ENCODE results near the gene SLC17A9. TPM values are rescaled to one million over a fixed set of nuclear protein-coding genes. Genes with fewer than 3 reads are reported as not detected.
A peak's percentile ranks its signal among the peaks of the same experiment; 100 is the strongest.

The SLC17A9 gene
- under 0.01 TPM for total RNA-seq

DNA sequence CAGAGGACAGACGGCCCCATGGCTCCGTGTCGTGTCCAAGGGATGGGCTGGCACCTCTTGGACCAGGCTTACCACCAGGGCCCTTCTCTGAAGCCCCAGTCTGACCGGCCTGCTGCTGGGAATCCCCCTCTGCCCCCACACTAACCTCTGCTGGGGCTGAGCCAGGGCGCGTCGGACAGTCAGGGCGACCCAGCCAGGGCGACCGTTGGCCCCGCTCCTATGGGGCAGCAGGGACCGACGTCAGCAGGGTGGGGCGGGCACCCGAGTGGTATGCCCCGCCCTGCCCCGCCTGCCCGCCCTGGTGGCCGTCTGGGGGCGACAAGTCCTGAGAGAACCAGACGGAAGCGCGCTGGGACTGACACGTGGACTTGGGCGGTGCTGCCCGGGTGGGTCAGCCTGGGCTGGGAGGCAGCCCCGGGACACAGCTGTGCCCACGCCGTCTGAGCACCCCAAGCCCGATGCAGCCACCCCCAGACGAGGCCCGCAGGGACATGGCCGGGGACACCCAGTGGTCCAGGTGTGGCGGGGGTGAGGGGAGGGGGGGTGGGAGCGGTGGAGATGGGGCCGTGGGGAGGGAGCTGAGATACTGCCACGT lies at the start of gene SLC17A9:
Gene SLC17A9 (plus strand): TSS at position 337 of the 595 bp plus-strand sequence. CDS start 122 bp downstream, at position 459.
- FAIRE-seq (no peak), DNase-seq (ENCODE audit: low spot score in 2 of 2) (peak in 1 of 2 donors; percentile 60)

GRCh38 chr20:62902926-62903615 lies 49.4 kb upstream of the SLC17A9 start:
- DNase-seq (ENCODE audit: low spot score in 2 of 2): no peak
- no peak for FAIRE-seq

- DNase-seq (ENCODE audit: low spot score in 2 of 2) (no peak), FAIRE-seq (no peak)
These were observed 46.9 kb upstream of the SLC17A9 start for GRCh38 chr20:62905536-62906117.

GRCh38 chr20:62906209-62906608 lies 46.3 kb upstream of the SLC17A9 start:
- DNase-seq (ENCODE audit: low spot score in 2 of 2) (no peak), FAIRE-seq (no peak)

GRCh38 chr20:62906647-62907375 lies 45.7 kb upstream of the SLC17A9 start:
- FAIRE-seq (no peak), DNase-seq (ENCODE audit: low spot score in 2 of 2) (no peak)

GRCh38 chr20:62907384-62908317 lies 44.9 kb upstream of the SLC17A9 start:
- FAIRE-seq (no peak), DNase-seq (ENCODE audit: low spot score in 2 of 2) (no peak)

DNA sequence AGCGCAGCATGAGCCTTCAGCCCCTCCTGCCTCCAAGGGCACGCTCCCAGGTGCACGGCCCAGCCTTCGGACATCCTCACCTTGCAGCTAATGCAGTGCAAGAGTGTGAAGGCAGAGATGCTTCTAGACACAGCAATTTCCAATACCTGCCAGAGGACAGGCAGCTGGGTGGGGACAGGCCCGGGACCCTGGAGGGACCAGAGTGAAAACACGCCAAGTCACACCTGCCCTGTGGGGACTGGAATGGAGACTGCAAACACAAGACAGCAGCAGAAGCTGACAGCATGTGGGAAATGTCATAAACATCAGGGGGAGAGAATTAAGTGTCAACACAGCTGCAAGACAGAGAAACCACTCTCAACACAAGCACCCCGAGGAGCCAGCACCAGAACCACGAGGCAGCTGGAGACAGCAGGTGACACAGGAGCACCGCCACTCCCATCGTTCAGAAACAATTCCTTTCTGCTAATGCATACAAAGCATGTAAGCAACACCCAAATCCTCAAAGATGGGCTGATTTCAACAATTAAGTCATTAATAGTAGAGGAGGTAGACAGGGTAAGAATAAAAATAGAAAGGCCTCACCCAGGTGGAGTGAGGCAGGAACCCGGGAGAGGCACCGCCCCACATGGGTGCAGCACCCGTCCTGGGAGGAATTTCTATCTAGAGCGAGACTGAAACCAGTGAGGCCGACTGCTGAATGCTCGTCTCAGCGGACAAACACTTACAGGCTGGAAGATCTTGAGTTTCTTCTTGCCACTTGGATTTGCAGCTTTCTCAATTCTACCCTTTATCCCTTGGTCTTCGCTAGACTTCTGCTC lies 43.3 kb upstream of the SLC17A9 start:
- FAIRE-seq: no peak
- DNase-seq (ENCODE audit: low spot score in 2 of 2): no peak

DNA sequence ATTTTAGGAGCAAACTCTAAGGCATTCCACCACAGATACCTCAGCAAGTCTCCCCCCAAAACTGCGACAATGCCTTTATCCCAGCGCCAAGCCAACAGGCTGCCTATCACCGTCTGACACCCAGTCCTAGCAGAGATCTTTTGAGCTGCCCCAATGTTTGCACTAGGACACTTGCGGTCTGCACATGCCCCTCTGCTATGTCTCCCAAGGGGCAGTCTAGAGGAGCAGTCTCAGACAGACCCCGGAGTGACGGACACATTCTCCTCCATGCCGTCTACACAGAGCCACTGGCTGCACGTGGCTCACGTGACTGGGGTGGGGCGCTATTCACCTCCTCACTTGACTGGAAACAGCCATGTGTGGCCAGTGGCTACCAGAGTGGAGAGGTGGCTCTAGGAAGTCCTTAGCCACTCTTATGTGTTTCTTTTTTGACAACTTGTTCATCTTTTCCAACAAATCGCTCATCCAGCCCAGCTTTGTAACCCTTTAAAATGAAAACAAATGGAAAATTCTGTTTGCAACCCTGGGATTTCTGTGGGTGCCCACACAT lies 42.2 kb upstream of the SLC17A9 start:
- no peak for FAIRE-seq
- no peak for DNase-seq (ENCODE audit: low spot score in 2 of 2)

DNA sequence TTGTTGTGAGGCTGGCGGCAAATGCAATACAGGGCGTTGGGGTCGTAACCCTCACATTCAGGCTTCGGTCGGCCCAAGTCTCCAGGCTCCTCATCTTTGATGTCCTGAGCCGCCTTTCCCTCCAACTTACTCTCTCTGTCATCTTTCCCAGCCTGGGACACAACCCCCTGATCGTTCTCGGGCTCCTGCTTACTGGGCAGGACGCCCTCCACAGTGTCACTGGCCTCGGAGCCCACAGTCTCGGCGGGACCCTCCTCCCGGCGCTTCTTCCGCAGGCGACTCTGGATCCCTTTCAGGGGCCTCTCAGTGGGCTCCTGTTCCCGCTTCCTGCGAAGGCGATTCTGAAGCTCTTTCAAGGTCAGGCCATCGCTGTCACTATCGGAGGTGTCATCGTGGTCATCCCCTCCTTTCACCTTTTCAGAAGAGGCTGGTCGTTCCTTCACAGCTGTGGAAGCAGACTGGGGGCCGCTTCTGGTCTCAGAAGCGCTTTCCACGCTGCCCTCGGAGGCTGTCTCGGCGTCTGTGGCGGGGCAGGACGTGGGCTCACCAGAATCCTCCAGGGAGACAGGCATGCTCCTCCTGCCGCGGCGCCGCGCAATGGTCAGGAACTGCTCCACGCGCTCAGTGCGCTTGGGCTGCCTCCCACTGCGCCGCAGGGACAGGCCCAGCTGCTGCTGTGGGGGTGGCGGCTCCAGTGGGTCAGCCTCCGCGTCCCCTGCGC lies 41.6 kb upstream of the SLC17A9 start:
- no peak for FAIRE-seq
- DNase-seq (ENCODE audit: low spot score in 2 of 2): no peak

GRCh38 chr20:62911701-62912280 lies 40.7 kb upstream of the SLC17A9 start:
- no peak for FAIRE-seq
- DNase-seq (ENCODE audit: low spot score in 2 of 2): no peak

DNA sequence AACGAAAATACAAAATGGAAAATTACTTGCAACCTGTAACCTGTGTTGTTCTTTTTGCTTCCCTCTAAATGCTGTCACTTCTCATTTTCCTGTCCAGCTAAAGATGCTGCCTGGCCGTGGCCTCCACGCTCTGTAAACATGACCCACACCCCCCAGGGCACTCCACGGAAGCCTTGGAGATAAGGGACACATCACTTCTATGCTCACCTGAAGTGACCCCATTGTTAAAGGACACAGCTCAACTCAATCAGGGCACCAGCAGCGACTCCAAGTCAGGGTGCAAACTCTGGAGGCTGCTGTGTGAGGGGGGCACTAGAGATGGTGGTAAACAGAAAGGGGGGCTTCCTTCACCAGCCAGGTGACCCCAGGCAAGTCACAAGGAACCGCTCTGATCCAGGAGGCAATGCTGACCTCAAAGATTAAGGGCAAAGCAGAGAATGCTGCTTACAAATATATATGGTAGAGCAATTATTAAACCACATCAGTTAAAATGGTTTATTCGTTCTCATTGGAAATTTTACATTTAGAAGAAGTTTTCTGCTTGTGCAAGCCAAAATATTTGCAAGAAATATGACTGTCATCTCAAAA lies 39.4 kb upstream of the SLC17A9 start:
- FAIRE-seq (no peak), DNase-seq (ENCODE audit: low spot score in 2 of 2) (no peak)

GRCh38 chr20:62914436-62914835 lies 38.1 kb upstream of the SLC17A9 start:
- DNase-seq (ENCODE audit: low spot score in 2 of 2): no peak

DNA sequence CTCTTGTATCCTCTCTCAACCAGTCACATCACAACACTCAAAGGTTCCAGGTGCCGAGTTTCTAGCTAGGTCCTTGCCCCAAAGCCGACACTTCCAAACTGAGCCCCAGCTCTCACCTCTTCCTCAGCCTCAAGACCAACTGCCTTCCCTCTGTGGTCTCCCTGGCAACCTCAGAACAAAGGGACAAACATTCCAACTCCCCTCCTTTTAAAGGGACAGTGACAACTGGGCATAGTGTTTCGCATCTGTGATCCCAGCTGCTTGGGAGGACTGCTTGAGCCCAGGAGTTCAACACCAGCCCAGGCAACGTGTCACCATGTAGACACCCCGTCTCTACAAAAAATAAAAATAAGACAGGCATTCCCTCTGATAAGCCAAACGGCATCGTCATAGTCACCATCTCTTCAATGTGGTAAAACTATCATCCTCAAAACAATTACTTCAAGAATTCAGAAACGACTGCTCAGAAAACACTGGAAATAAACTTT lies 37.5 kb upstream of the SLC17A9 start:
- DNase-seq (ENCODE audit: low spot score in 2 of 2): peak; percentile 55 to 58
- FAIRE-seq: no peak

More at GRCh38 chr20:62914436-62914835, 38.1 kb upstream of the SLC17A9 start:
- no peak for FAIRE-seq

DNA sequence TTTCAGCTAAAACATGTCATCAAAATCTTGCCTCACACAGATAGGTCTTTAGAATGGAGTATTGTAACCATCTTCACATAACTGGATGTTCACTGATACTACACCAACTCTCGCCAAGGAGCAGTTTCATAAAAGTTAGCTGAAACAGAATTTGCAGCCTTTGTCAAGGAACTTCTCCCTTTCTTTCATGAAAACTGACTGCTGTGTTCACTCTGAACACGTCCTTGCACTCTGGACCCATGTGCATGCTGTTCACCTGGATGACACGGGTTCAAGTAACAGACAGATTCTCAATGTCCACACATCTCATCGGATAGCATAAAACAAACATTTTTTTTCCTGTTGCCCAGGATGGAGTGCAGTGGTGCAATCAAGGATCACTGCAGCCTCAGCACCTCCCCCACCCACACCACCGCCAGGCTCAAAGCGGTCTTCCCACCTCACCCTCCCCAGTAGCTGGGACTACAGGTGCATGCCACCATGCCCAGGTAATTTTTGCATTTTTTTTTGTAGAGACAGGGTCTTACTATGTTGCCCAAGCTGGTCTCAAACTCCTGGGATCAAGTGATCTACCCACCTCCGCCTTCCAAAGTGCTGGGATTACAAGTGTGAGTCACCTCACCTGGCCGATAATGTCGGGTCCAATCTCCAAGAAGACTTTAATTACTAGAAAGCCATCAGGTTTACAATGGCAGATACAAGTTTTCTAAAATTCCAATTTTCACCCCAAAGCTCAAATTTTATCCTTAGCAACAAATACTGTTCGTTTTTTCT lies 35.6 kb upstream of the SLC17A9 start:
- DNase-seq (ENCODE audit: low spot score in 2 of 2) (no peak), FAIRE-seq (no peak)

DNA sequence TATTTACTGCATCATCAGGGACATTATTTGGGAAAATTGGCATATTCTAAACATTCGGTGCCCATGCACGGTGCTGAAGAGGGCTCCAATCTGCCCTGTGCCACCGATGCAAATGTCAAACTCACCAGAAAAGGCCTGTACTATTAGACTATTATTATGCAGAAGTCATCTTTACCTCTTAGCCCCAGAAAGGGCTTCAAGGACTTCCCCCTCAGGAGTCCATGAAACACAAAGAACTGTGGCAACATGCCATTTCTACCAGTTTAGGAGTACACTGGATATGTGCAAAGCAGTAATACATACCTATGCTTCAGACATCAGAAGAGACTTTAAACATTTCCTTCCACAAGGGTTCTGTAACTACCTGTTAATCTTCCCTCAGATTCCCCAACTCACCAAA lies 34.8 kb upstream of the SLC17A9 start:
- no peak for FAIRE-seq
- DNase-seq (ENCODE audit: low spot score in 2 of 2): no peak

- FAIRE-seq (no peak), DNase-seq (ENCODE audit: low spot score in 2 of 2) (no peak)
These were observed 34.4 kb upstream of the SLC17A9 start for GRCh38 chr20:62918147-62918546.

DNA sequence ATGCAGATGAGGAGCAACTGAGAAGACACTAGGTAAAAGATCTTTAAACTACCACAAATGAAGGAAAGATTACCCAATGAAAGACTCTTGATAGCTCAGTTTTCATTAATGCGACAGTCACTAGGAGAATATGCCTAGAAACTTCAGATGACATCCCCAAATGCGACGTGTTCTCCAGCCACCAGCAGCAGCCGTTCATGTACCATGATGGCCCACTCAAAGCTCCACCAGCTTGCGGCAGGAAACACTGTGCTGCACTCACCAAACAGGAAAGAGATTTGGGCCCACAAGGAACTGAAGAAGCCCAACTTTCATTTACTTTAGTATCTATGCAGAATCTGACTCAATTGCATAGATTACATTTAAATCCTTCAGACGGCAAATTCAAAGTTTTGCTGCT lies 33.7 kb upstream of the SLC17A9 start:
- FAIRE-seq (no peak), DNase-seq (ENCODE audit: low spot score in 2 of 2) (no peak)

Data from frontal cortex (tissue), 4 donors.